K562 (cell line): Measurements from ENCODE around the gene AZU1. TPM values are rescaled to one million over a fixed set of nuclear protein-coding genes. Genes with fewer than 3 reads are reported as not detected.

Experiments used
- ATF7 ChIP-seq: fragments of 450-650 bp; IDR thresholded peaks from 2 replicates; pipeline ENCODE4 v1.7.1; 2014; ENCODE audit warnings: mild to moderate bottlenecking, moderate library complexity
- EGR1 ChIP-seq: fragments of 450-650 bp; conservative IDR thresholded peaks from 2 replicates; pipeline ENCODE4 v1.6.1; 2017; ENCODE audit warnings: mild to moderate bottlenecking
- FOXA3 ChIP-seq, 2 experiments: fragments of 450-650 bp in 1 of 2; sonication (generic) in 1 of 2; formaldehyde crosslinking; IDR thresholded peaks in 1 of 2; conservative IDR thresholded peaks in 1 of 2; 2 replicates each; pipeline versions ENCODE4 v1.4.0 to v1.8.0; 2020 to 2022; ENCODE audit warnings: mild to moderate bottlenecking in 2 of 2, missing genetic modification reagents in 1 of 2
- HOXB6 ChIP-seq: fragments of 250-450 bp; sonication (Bioruptor Pico); IDR thresholded peaks from 2 replicates; pipeline ENCODE4 v1.5.1; 2022; ENCODE audit warnings: mild to moderate bottlenecking, borderline replicate concordance
- HSF4 ChIP-seq: fragments of 250-450 bp; sonication (Bioruptor Pico); IDR thresholded peaks from 2 replicates; pipeline ENCODE4 v2.1.2; 2022; ENCODE audit warnings: mild to moderate bottlenecking, moderate library complexity, borderline replicate concordance
- JUND ChIP-seq, 2 experiments: IDR thresholded peaks; 2 replicates in 1 of 2; 3 replicates in 1 of 2; pipeline ENCODE4 v1.6.1; 2011; ENCODE audit warnings: borderline replicate concordance in 2 of 2, low read depth in 2 of 2, low read length in 2 of 2, improper control_type of control experiment in 1 of 2, missing biosample characterization in 1 of 2, missing genetic modification characterization in 1 of 2, missing genetic modification reagents in 1 of 2
- MCM5 ChIP-seq: fragments of 450-650 bp; IDR thresholded peaks from 2 replicates; pipeline ENCODE4 v1.6.1; 2016; ENCODE audit warnings: low read depth
- MTA3 ChIP-seq: fragments of 450-650 bp; formaldehyde crosslinking; IDR thresholded peaks from 2 replicates; pipeline ENCODE4 v1.6.1; 2017; ENCODE audit warnings: mild to moderate bottlenecking, borderline replicate concordance
- OTX1 ChIP-seq: fragments of 450-650 bp; formaldehyde crosslinking; IDR thresholded peaks from 2 replicates; pipeline ENCODE4 v1.4.0; 2022; ENCODE audit warnings: mild to moderate bottlenecking
- POLR2B ChIP-seq: fragments of 450-650 bp; IDR thresholded peaks from 2 replicates; pipeline ENCODE4 v1.6.1; 2018; ENCODE audit warnings: low read depth; ENCODE audit not compliant: partially characterized antibody
- RFX5 ChIP-seq: IDR thresholded peaks from 2 replicates; pipeline ENCODE4 v1.6.1; 2011; ENCODE audit warnings: low read depth, mild to moderate bottlenecking, improper control_type of control experiment, low read length
- RNF2 ChIP-seq: sonication (generic); IDR thresholded peaks from 2 replicates; pipeline ENCODE4 v1.6.1; 2016
- ZNF699 ChIP-seq: fragments of 250-450 bp; sonication (Bioruptor Pico); IDR thresholded peaks from 2 replicates; pipeline ENCODE4 v1.8.0; 2021; ENCODE audit warnings: mild to moderate bottlenecking, moderate library complexity; ENCODE audit not compliant: insufficient replicate concordance
- polyA plus RNA-seq, 8 experiments: library from polyadenylated mRNA; depleted of rRNA in 4 of 8; stranded (reverse) in 5 of 8; unstranded in 3 of 8; fragments of >200 nt; fragmentation: Nextera tagmentation in 2 of 8; fragmentation: Illumina TruSeq in 1 of 8; extraction: Ambion mirVana in 2 of 8; extraction: Trizol in 1 of 8; gene quantifications; 2 replicates each; pipeline versions ENCODE4 v1.2.1 to v1.2.3, GENCODE V29; 2011 to 2014; ENCODE audit warnings: inconsistent platforms in 1 of 8, missing spikeins in 1 of 8
- total RNA-seq, 7 experiments: library from RNA; depleted of rRNA in 6 of 7; stranded (reverse); fragments of >200 nt in 6 of 7; fragmentation: Illumina TruSeq in 2 of 7; extraction: Trizol in 2 of 7; gene quantifications; 2 replicates each; pipeline versions ENCODE4 v1.2.1 to v1.2.3, GENCODE V29; 2011 to 2021; ENCODE audit warnings: low replicate concordance in 1 of 7
- TF ChIP-seq, protein P1 (sequence below), 2 experiments: fragments of 450-650 bp; formaldehyde crosslinking in 1 of 2; IDR thresholded peaks; 2 replicates each; pipeline versions ENCODE4 v1.4.0 to v1.6.1; 2014 to 2020; ENCODE audit warnings: mild to moderate bottlenecking in 2 of 2, borderline replicate concordance in 1 of 2, low read depth in 1 of 2
- TF ChIP-seq, protein P2 (sequence below), 2 experiments: IDR thresholded peaks in 1 of 2; conservative IDR thresholded peaks in 1 of 2; 2 replicates each; pipeline ENCODE4 v1.6.1; 2016; ENCODE audit warnings: low read depth in 2 of 2, mild to moderate bottlenecking in 1 of 2, missing compliant biosample characterization in 1 of 2, missing genetic modification characterization in 1 of 2, moderate library complexity in 1 of 2

The AZU1 gene
- total and polyA plus RNA-seq, 9 of the 15 experiments (the other 6 are each of a cell fraction or from before 2014, with no cell fraction given) = 0.29 to 1.9 (median 0.59) TPM; not detected in 3

DNA sequence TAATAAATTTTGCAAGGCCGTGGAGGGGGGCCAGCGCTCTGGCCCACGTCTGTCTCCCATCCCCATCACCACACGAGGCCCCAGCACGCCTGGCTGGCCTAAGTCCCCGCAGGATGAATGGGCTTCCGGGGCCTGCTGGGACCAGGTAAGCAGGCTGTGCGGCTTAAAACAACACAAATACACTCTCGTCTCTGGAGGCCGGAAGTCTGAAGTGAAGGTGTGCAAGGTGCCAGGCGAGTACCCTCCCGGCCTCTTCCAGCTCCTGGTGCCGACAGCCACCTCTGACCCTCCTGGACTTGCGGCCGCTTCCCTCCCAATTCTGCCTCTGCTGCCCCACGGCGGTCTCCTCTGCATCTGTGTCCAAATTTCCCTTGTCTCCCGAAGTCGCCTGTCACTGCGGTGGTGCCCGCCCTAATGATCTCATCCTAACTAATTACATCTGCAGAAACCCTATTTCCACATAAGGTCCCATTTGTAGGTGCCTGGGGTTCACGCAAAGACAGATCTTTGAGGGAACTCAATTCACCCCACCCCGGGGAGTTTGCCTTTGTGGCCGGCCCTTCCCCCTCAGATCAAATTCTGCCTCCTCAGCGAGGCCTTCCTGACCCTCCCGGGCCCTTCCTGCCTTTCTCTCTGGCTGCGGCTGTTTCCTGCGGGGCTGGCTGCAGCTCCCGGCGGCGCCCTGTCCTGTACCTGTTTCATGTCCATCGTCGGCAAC lies 38.5 kb upstream of the AZU1 start (continued):
- TF ChIP-seq, protein P1, sequence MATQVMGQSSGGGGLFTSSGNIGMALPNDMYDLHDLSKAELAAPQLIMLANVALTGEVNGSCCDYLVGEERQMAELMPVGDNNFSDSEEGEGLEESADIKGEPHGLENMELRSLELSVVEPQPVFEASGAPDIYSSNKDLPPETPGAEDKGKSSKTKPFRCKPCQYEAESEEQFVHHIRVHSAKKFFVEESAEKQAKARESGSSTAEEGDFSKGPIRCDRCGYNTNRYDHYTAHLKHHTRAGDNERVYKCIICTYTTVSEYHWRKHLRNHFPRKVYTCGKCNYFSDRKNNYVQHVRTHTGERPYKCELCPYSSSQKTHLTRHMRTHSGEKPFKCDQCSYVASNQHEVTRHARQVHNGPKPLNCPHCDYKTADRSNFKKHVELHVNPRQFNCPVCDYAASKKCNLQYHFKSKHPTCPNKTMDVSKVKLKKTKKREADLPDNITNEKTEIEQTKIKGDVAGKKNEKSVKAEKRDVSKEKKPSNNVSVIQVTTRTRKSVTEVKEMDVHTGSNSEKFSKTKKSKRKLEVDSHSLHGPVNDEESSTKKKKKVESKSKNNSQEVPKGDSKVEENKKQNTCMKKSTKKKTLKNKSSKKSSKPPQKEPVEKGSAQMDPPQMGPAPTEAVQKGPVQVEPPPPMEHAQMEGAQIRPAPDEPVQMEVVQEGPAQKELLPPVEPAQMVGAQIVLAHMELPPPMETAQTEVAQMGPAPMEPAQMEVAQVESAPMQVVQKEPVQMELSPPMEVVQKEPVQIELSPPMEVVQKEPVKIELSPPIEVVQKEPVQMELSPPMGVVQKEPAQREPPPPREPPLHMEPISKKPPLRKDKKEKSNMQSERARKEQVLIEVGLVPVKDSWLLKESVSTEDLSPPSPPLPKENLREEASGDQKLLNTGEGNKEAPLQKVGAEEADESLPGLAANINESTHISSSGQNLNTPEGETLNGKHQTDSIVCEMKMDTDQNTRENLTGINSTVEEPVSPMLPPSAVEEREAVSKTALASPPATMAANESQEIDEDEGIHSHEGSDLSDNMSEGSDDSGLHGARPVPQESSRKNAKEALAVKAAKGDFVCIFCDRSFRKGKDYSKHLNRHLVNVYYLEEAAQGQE (IDR thresholded peaks at IDR 0.05; ENCODE audit: borderline replicate concordance) = 0 out of 2 replicates have a peak, but pooled peaks have one; percentile 18
- TF ChIP-seq, protein P1 (CRISPR knock-in tag; IDR thresholded peaks at IDR 0.05; ENCODE audit: low read depth) = no peak
- TF ChIP-seq HOXB6 = no peak
- TF ChIP-seq, protein P2, sequence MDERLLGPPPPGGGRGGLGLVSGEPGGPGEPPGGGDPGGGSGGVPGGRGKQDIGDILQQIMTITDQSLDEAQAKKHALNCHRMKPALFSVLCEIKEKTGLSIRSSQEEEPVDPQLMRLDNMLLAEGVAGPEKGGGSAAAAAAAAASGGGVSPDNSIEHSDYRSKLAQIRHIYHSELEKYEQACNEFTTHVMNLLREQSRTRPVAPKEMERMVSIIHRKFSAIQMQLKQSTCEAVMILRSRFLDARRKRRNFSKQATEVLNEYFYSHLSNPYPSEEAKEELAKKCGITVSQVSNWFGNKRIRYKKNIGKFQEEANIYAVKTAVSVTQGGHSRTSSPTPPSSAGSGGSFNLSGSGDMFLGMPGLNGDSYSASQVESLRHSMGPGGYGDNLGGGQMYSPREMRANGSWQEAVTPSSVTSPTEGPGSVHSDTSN (CRISPR knock-in tag; IDR thresholded peaks at IDR 0.05; ENCODE audit: low read depth) = no peak
- TF ChIP-seq, protein P2 (tag; conservative IDR thresholded peaks at IDR 0.05; ENCODE audit: low read depth) = 0 out of 2 replicates have a peak, but pooled peaks have one; percentile 32
- 0 out of 2 replicates have a peak, but pooled peaks have one; percentile 14 for TF ChIP-seq RNF2
- no peak for TF ChIP-seq FOXA3 (CRISPR knock-in tag; conservative IDR thresholded peaks at IDR 0.05 in 1 of 2, IDR thresholded peaks at IDR 0.05 in 1 of 2)
- TF ChIP-seq MCM5 = no peak
- no peak for TF ChIP-seq OTX1
- TF ChIP-seq ZNF699 = no peak
- TF ChIP-seq HSF4 (CRISPR knock-in tag) = no peak
- peak; percentile 72 for TF ChIP-seq JUND (IDR thresholded peaks at IDR 0.05; ENCODE audit: borderline replicate concordance, low read depth, low read length)
- TF ChIP-seq JUND (tag; IDR thresholded peaks at IDR 0.05; ENCODE audit: borderline replicate concordance, low read depth, low read length) = peak; percentile 50; the same call in 1 of the 3 replicates
- no peak for TF ChIP-seq MTA3
- TF ChIP-seq EGR1 = no peak
- TF ChIP-seq POLR2B = peak; percentile 35
- TF ChIP-seq RFX5 = no peak
- TF ChIP-seq ATF7 = peak; percentile 86
